Esophagus squamous epithelium (tissue), 4 donors: ENCODE data around the gene RAVER2.

Experiments used
- CTCF ChIP-seq, 6 experiments: fragments of 450-650 bp in 4 of 6; fragments of 200-600 bp in 2 of 6; sonication (generic) in 2 of 6; IDR thresholded peaks; one replicate each; pipeline ENCODE4 v1.5.1; 2016 to 2019; ENCODE audit warnings: antibody characterized with exemption in 6 of 6, mild to moderate bottlenecking in 4 of 6, moderate library complexity in 4 of 6
- POLR2A ChIP-seq, 4 donors: fragments of 450-650 bp; IDR thresholded peaks; one replicate each; pipeline ENCODE4 v1.6.1; 2017; ENCODE audit warnings: antibody characterized with exemption in 4 of 4, mild to moderate bottlenecking in 4 of 4, moderate library complexity in 3 of 4

DNA sequence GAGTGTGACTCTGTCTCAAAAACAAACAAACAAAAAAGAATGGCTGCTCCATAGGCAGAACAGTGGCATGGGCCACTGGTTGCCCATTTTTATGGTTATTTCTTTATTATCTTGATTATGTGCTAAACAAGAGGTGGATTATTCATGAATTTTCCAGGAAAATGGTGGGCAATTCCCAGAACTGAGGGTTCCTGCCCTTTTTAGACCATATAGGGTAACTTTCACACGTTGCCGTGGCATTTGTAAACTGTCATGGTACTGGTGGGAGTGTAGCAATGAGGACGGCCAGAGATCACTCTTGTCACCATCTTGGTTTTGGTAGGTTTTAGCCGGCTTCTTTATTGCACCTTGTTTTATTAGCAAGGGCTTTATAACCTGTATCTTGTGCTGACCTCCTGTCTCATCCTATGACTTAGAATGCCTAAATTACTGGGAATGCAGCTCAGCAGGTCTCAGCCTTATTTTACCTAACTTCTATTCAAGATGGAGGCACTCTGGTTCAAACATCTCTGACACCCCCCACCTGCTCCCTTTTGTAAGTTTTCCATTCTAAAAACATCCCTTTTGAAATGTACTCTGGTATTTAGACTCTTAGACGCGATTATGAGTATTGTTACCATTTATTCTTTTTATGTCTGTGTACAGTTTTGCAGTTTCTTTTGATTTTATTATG is 57.1 kb downstream of the RAVER2 start:
- TF ChIP-seq CTCF (IDR thresholded peaks at IDR 0.05) (no peak), POLR2A (IDR thresholded peaks at IDR 0.05) (no peak)
